Neuronal stem cell (in vitro differentiated cells): ENCODE measurements around the gene MSH2.

Source experiments
- DNase-seq: peaks from one replicate; pipeline ENCODE4 v3.0.0-alpha.2; 2013; ENCODE audit warnings: low spot score
- H2AFZ ChIP-seq: one replicate; pipeline ENCODE4 v1.6.1; 2013; ENCODE audit warnings: mild to moderate bottlenecking, low read length, inconsistent platforms
- H2AK5ac ChIP-seq: 2 replicates; pipeline ENCODE4 v1.6.1; 2013; ENCODE audit warnings: low read depth, mild to moderate bottlenecking, inconsistent platforms, low read length, moderate library complexity, mixed read lengths
- H2BK120ac ChIP-seq: 2 replicates; pipeline ENCODE4 v1.6.1; 2013; ENCODE audit warnings: low read depth, mild to moderate bottlenecking, inconsistent platforms, low read length, moderate library complexity, mixed read lengths
- H2BK12ac ChIP-seq: one replicate; pipeline ENCODE4 v1.6.1; 2013; ENCODE audit warnings: low read length, inconsistent platforms
- H2BK15ac ChIP-seq: 2 replicates; pipeline ENCODE4 v1.6.1; 2013; ENCODE audit warnings: mild to moderate bottlenecking, low read length, inconsistent platforms, mixed read lengths
- H2BK5ac ChIP-seq: one replicate; pipeline ENCODE4 v1.6.1; 2013; ENCODE audit warnings: inconsistent platforms, mild to moderate bottlenecking, low read length, moderate library complexity
- H3K14ac ChIP-seq: one replicate; pipeline ENCODE4 v1.6.1; 2013; ENCODE audit warnings: low read length, inconsistent platforms
- H3K18ac ChIP-seq: 2 replicates; pipeline ENCODE4 v1.6.1; 2013; ENCODE audit warnings: low read length, inconsistent platforms
- H3K23ac ChIP-seq: 2 replicates; pipeline ENCODE4 v1.6.1; 2013; ENCODE audit warnings: low read depth, mild to moderate bottlenecking, mixed read lengths, low read length, inconsistent platforms; ENCODE audit not compliant: poor library complexity
- H3K27ac ChIP-seq: replicated peaks from 3 replicates; pipeline ENCODE4 v1.5.1; 2013; ENCODE audit warnings: low read length, inconsistent platforms
- H3K27me3 ChIP-seq, 3 experiments: 2 replicates each; pipeline ENCODE4 v1.6.1; 2013; ENCODE audit warnings: low read length in 3 of 3, mild to moderate bottlenecking in 2 of 3, inconsistent platforms in 1 of 3, low read depth in 1 of 3, mixed read lengths in 1 of 3, moderate library complexity in 1 of 3; ENCODE audit not compliant: control insufficient read depth in 3 of 3, insufficient read depth in 3 of 3
- H3K36me3 ChIP-seq, 2 donors: replicated peaks in 1 of 2; 2 replicates each; pipeline ENCODE4 v1.6.1; 2013; ENCODE audit warnings: low read length in 2 of 2; ENCODE audit not compliant: control insufficient read depth in 2 of 2, insufficient read depth in 2 of 2
- H3K4ac ChIP-seq: 2 replicates; pipeline ENCODE4 v1.6.1; 2013; ENCODE audit warnings: inconsistent platforms, mild to moderate bottlenecking, low read length, moderate library complexity
- H3K4me1 ChIP-seq, 2 donors: 1 replicate in 1 of 2; 2 replicates in 1 of 2; pipeline ENCODE4 v1.6.1; 2013; ENCODE audit warnings: low read length in 2 of 2, low read depth in 1 of 2; ENCODE audit not compliant: control insufficient read depth in 2 of 2, insufficient read depth in 1 of 2
- H3K4me2 ChIP-seq: one replicate; pipeline ENCODE4 v1.6.1; 2013; ENCODE audit warnings: mild to moderate bottlenecking, low read length, inconsistent platforms; ENCODE audit not compliant: insufficient read depth, poor library complexity, severe bottlenecking
- H3K4me3 ChIP-seq, 2 donors: 2 replicates each; pipeline ENCODE4 v1.5.1; 2013; ENCODE audit warnings: low read length in 2 of 2, mild to moderate bottlenecking in 2 of 2, inconsistent platforms in 1 of 2, moderate library complexity in 1 of 2
- H3K79me1 ChIP-seq: one replicate; pipeline ENCODE4 v1.6.1; 2013; ENCODE audit warnings: low read depth, mild to moderate bottlenecking, inconsistent platforms, low read length, moderate library complexity
- H3K9ac ChIP-seq: one replicate; pipeline ENCODE4 v1.6.1; 2013; ENCODE audit warnings: mild to moderate bottlenecking, low read depth, low read length, inconsistent platforms; ENCODE audit not compliant: poor library complexity
- H3K9me3 ChIP-seq, 2 donors: replicated peaks in 1 of 2; 2 replicates each; pipeline versions ENCODE3 to v1.6.1; 2013; ENCODE audit warnings: low read length in 2 of 2, mild to moderate bottlenecking in 2 of 2, inconsistent platforms in 1 of 2, low read depth in 1 of 2, mixed read lengths in 1 of 2, moderate library complexity in 1 of 2; ENCODE audit not compliant: control insufficient read depth in 2 of 2, insufficient read depth in 1 of 2
- H4K8ac ChIP-seq: one replicate; pipeline ENCODE4 v1.6.1; 2013; ENCODE audit warnings: low read depth, mild to moderate bottlenecking, inconsistent platforms, low read length, moderate library complexity
- H4K91ac ChIP-seq: one replicate; pipeline ENCODE4 v1.6.1; 2013; ENCODE audit warnings: low read length, low read depth, mild to moderate bottlenecking, inconsistent platforms; ENCODE audit not compliant: poor library complexity
- WGBS, 2 donors: extraction: QIAGEN DNeasy Blood & Tissue Kit; methylation state at CpG; one replicate each; pipeline ENCODE4 v1.1.7; 2013; ENCODE audit warnings: missing lambda C conversion rate in 2 of 2, mixed read lengths in 1 of 2; ENCODE audit not compliant: insufficient read length in 2 of 2, insufficient replicate concordance in 1 of 2; ENCODE audit errors: extremely low coverage in 2 of 2; 5-methylcytosine and 5-hydroxymethylcytosine counted together

The MSH2 gene

GRCh38 chr2:47373747-47374146 is 29.2 kb upstream of the MSH2 start:
- Histone ChIP-seq H2AK5ac (no peak overlapping the region), H3K23ac (no peak overlapping the region), H3K4ac (no peak overlapping the region), H3K4me2 (no peak overlapping the region), H3K9ac (no peak overlapping the region), H3K18ac (no peak overlapping the region), H2BK12ac (no peak overlapping the region), H3K4me1 (no peaks in the 10 kb centered on the region), H2AFZ (no peak overlapping the region), H2BK5ac (no peak overlapping the region), H2BK15ac (no peak overlapping the region), H3K79me1 (peaks cover 2% of the 10 kb centered on the region), H3K36me3 (no peaks in the 10 kb centered on the region), H4K91ac (no peak overlapping the region), H3K14ac (no peak overlapping the region), H3K27me3 (peaks cover 7 to 13% (median 11%) of the 10 kb centered on the region in 3 experiments), H3K4me3 (no peak overlapping the region), H3K27ac (no peak overlapping the region), H3K9me3 (no peaks in the 10 kb centered on the region), H4K8ac (no peak overlapping the region), H2BK120ac (no peak overlapping the region)
- no peak for DNase-seq
- no CpG with 5 or more reads among the region's 5 CpGs for WGBS, 2 donors

- Histone ChIP-seq H3K14ac (no peak overlapping the region), H4K91ac (no peak overlapping the region), H2BK5ac (no peak overlapping the region), H2BK15ac (no peak overlapping the region), H3K4me2 (no peak overlapping the region), H3K36me3 (no peaks in the 10 kb centered on the region), H3K79me1 (no peaks in the 10 kb centered on the region), H3K4me1 (no peaks in the 10 kb centered on the region), H4K8ac (no peak overlapping the region), H2AFZ (no peak overlapping the region), H3K27me3 (no peaks in the 10 kb centered on the region), H2BK120ac (no peak overlapping the region), H2AK5ac (no peak overlapping the region), H2BK12ac (no peak overlapping the region), H3K23ac (no peak overlapping the region), H3K18ac (no peak overlapping the region), H3K4ac (no peak overlapping the region), H3K9me3 (no peaks in the 10 kb centered on the region), H3K27ac (no peak overlapping the region), H3K9ac (no peak overlapping the region), H3K4me3 (no peak overlapping the region)
- WGBS, 2 donors = no CpG with 5 or more reads among the region's 1 CpG
- DNase-seq = no peak
These were observed 27.6 kb upstream of the MSH2 start for GRCh38 chr2:47375307-47375706.

- Histone ChIP-seq H3K4me1 (no peaks in the 10 kb centered on the region), H2BK12ac (no peak overlapping the region), H3K9me3 (no peaks in the 10 kb centered on the region), H3K9ac (no peak overlapping the region), H3K79me1 (no peaks in the 10 kb centered on the region), H3K14ac (no peak overlapping the region), H3K4me3 (no peak overlapping the region), H2BK15ac (no peak overlapping the region), H2BK5ac (no peak overlapping the region), H3K27ac (no peak overlapping the region), H2AFZ (no peak overlapping the region), H3K4ac (no peak overlapping the region), H3K23ac (no peak overlapping the region), H3K27me3 (no peaks in the 10 kb centered on the region), H2BK120ac (no peak overlapping the region), H2AK5ac (no peak overlapping the region), H4K8ac (no peak overlapping the region), H4K91ac (no peak overlapping the region), H3K18ac (no peak overlapping the region), H3K36me3 (no peaks in the 10 kb centered on the region), H3K4me2 (no peak overlapping the region)
- WGBS, 2 donors = no CpG with 5 or more reads among the region's 3 CpGs
- DNase-seq = no peak
These were observed 23.6 kb upstream of the MSH2 start for GRCh38 chr2:47379384-47379783.

- Histone ChIP-seq H3K4ac (no peak overlapping the region), H2BK5ac (no peak overlapping the region), H3K27ac (no peak overlapping the region), H2AFZ (no peak overlapping the region), H3K4me3 (no peak overlapping the region), H4K8ac (no peak overlapping the region), H3K23ac (no peak overlapping the region), H3K79me1 (no peaks in the 10 kb centered on the region), H2BK120ac (no peak overlapping the region), H2AK5ac (no peak overlapping the region), H3K9ac (no peak overlapping the region), H3K27me3 (no peaks in the 10 kb centered on the region), H3K4me2 (no peak overlapping the region), H4K91ac (no peak overlapping the region), H3K14ac (no peak overlapping the region), H2BK12ac (no peak overlapping the region), H3K18ac (no peak overlapping the region), H2BK15ac (no peak overlapping the region), H3K4me1 (no peaks in the 10 kb centered on the region), H3K36me3 (no peaks in the 10 kb centered on the region), H3K9me3 (no peaks in the 10 kb centered on the region)
- no CpG with 5 or more reads among the region's 1 CpG for WGBS, 2 donors
- no peak for DNase-seq
These were observed 21.5 kb upstream of the MSH2 start for GRCh38 chr2:47381408-47381807.
